HG03442 (cell line): ENCODE results near the gene STRN4.

Experiments
- ATAC-seq: cut with Tn5 transposase; IDR thresholded peaks from one replicate; pipeline ENCODE4 v1.9.1; 2021; ENCODE audit warnings: mild to moderate bottlenecking, moderate library complexity; ENCODE audit not compliant: unreplicated experiment

The STRN4 gene

DNA sequence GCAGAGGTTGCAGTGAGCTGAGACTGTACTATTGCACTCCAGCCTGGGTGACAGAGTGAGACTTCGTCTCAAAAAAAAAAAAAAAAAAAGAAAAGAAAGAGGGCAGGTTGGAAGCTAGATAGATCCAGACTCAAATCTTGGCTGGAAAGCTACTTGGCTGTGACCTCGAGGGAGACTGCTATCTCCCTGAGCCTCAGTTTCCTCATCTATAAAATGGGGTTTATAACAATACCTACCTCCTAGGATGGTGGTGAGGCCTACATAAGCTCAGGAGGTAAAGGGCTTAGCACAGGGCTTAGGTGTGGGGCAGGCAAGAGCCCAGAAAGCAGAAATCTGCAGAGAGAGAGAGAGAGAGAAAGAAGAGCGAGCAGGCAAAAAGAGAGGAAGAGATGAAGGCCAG lies 61.1 kb downstream of the STRN4 start:
- ATAC-seq: no peak

- no peak for ATAC-seq
These were observed 68.0 kb downstream of the STRN4 start for GRCh38 chr19:46678110-46678732.

- no peak for ATAC-seq
These were observed 71.7 kb downstream of the STRN4 start for GRCh38 chr19:46674416-46675178.

GRCh38 chr19:46670813-46671212 lies 75.4 kb downstream of the STRN4 start:
- ATAC-seq: no peak
